ENCODE results near the gene TMED10. TPM values are rescaled to one million over a fixed set of nuclear protein-coding genes. Genes with fewer than 3 reads are reported as not detected.

Gene TMED10
- total and polyA plus RNA-seq, 2 donors (not counting 3 experiments of a cell fraction or from before 2014, with no cell fraction given), result 338 to 342 TPM

- CTCF ChIA-PET, result interaction anchor here (0.8 kb wide), 1 partner anchor 26 kb away, joined by 3 read pairs; no protein-coding TSS in a partner anchor
- no peaks in the 10 kb centered on the region for H3K9me1 ChIP-seq (replicated peaks; ENCODE audit: control insufficient read depth, extremely low read depth, insufficient read depth, low read length)
- peaks cover 5% of the 10 kb centered on the region for H4K20me1 ChIP-seq (replicated peaks; ENCODE audit: control insufficient read depth, extremely low read depth, insufficient read depth, low read length)
- H2AFZ ChIP-seq (ENCODE audit: low read depth, low read length), result no peak overlapping the region
- H3K27me3 ChIP-seq (ENCODE audit: control insufficient read depth in 2 of 2, insufficient read depth in 2 of 2, low read length in 2 of 2), result no peaks in the 10 kb centered on the region
- POLR2A ChIA-PET, result no interaction called here
- H3K9me3 ChIP-seq (replicated peaks; ENCODE audit: control insufficient read depth, insufficient read depth, low read length), result no peaks in the 10 kb centered on the region
- FAIRE-seq (no peak), DNase-seq (ENCODE audit: low read depth, low spot score) (no peak)
- no peak overlapping the region for H3K9ac ChIP-seq (replicated peaks; ENCODE audit: extremely low read depth, insufficient read depth, low read length)
- TF ChIP-seq MYC (IDR thresholded peaks at IDR 0.05; ENCODE audit: low read depth, low read length), result no peak
- TF ChIP-seq, protein P1, sequence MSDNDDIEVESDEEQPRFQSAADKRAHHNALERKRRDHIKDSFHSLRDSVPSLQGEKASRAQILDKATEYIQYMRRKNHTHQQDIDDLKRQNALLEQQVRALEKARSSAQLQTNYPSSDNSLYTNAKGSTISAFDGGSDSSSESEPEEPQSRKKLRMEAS (IDR thresholded peaks at IDR 0.05; ENCODE audit: insufficient read depth, insufficient read length), result no peak
- TF ChIP-seq EZH2 (IDR thresholded peaks at IDR 0.05; ENCODE audit: borderline replicate concordance, low read depth, low read length, severe bottlenecking), result no peak
- no peak for TF ChIP-seq POLR2A (IDR thresholded peaks at IDR 0.05; ENCODE audit: low read depth, low read length)
- TF ChIP-seq GATA2 (IDR thresholded peaks at IDR 0.05; ENCODE audit: insufficient read depth, insufficient read length, low read depth, low read length), result no peak
- TF ChIP-seq, protein P2, sequence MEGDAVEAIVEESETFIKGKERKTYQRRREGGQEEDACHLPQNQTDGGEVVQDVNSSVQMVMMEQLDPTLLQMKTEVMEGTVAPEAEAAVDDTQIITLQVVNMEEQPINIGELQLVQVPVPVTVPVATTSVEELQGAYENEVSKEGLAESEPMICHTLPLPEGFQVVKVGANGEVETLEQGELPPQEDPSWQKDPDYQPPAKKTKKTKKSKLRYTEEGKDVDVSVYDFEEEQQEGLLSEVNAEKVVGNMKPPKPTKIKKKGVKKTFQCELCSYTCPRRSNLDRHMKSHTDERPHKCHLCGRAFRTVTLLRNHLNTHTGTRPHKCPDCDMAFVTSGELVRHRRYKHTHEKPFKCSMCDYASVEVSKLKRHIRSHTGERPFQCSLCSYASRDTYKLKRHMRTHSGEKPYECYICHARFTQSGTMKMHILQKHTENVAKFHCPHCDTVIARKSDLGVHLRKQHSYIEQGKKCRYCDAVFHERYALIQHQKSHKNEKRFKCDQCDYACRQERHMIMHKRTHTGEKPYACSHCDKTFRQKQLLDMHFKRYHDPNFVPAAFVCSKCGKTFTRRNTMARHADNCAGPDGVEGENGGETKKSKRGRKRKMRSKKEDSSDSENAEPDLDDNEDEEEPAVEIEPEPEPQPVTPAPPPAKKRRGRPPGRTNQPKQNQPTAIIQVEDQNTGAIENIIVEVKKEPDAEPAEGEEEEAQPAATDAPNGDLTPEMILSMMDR (IDR thresholded peaks at IDR 0.05; ENCODE audit: extremely low read depth in 1 of 2, insufficient read depth in 1 of 2, low read depth in 1 of 2, low read length in 2 of 2), result no peak
- TF ChIP-seq JUN (IDR thresholded peaks at IDR 0.05; ENCODE audit: borderline replicate concordance, insufficient read depth, insufficient read length, low read depth), result no peak
- no peak for TF ChIP-seq POLR2AphosphoS5 (IDR thresholded peaks at IDR 0.05; ENCODE audit: insufficient read depth, low read depth, low read length)
- no peak for TF ChIP-seq FOS (IDR thresholded peaks at IDR 0.05; ENCODE audit: borderline replicate concordance, insufficient read depth, low read length)
- BruUV-seq (replicated peaks), result no TSS peak
- intact Hi-C loops (cut with micrococcal nuclease), result no loop called here
- no peak overlapping the region for H3K4me2 ChIP-seq (ENCODE audit: insufficient read depth, low read length)
- no peaks in the 10 kb centered on the region for H3K4me1 ChIP-seq (ENCODE audit: control insufficient read depth, extremely low read depth, insufficient read depth, low read length)
- peaks cover 93% of the 10 kb centered on the region for H3K79me2 ChIP-seq (ENCODE audit: control insufficient read depth, insufficient read depth, low read length)
- no peak overlapping the region for H3K27ac ChIP-seq (ENCODE audit: insufficient read depth, low read depth, low read length)
- dilution Hi-C loops (cut with MboI; ENCODE audit: extremely low pct_ligation_motif_present, low sequenced_read_pairs), result no loop called here
- H3K36me3 ChIP-seq (ENCODE audit: control insufficient read depth in 2 of 2, extremely low read depth in 1 of 2, insufficient read depth in 2 of 2, low read length in 2 of 2), result no peaks in the 10 kb centered on the region
- H3K4me3 ChIP-seq (replicated peaks in 1 of 3; ENCODE audit: insufficient read depth in 1 of 3, low read depth in 1 of 3, low read length in 3 of 3), result no peak overlapping the region
Observed at GRCh38 chr14:75167325-75167724, 9.1 kb downstream of the TMED10 start.
